Ascending aorta (tissue), 2 donors: Measurements from ENCODE around the gene ERAS. TPM values are rescaled to one million over a fixed set of nuclear protein-coding genes. Genes with fewer than 3 reads are reported as not detected.

Source experiments
- DNase-seq, 2 donors: peaks; one replicate each; pipeline ENCODE4 v3.0.0-alpha.2; 2019; ENCODE audit warnings: low spot score in 2 of 2
- H3K27ac ChIP-seq, 2 donors: fragments of 200-600 bp; sonication (generic); one replicate each; pipeline ENCODE4 v1.5.1; 2016 to 2017; ENCODE audit warnings: mild to moderate bottlenecking in 1 of 2
- H3K27me3 ChIP-seq: fragments of 200-600 bp; sonication (generic); one replicate; pipeline ENCODE4 v1.5.1; 2017
- H3K36me3 ChIP-seq, 2 donors: fragments of 200-600 bp; sonication (generic); one replicate each; pipeline ENCODE4 v1.5.1; 2016
- H3K4me1 ChIP-seq, 2 donors: fragments of 200-600 bp; sonication (generic); one replicate each; pipeline ENCODE4 v1.5.1; 2016 to 2017; ENCODE audit warnings: mild to moderate bottlenecking in 1 of 2
- H3K4me3 ChIP-seq, 2 donors: fragments of 200-600 bp; sonication (generic); one replicate each; pipeline ENCODE4 v1.5.1; 2016 to 2017; ENCODE audit warnings: mild to moderate bottlenecking in 1 of 2
- H3K9me3 ChIP-seq, 2 donors: fragments of 200-600 bp; sonication (generic); one replicate each; pipeline ENCODE4 v1.5.1; 2016
- intact Hi-C: fragments of 100-400 bp; cut with DNase I; formaldehyde crosslinking; loops from one replicate; pipeline ENCODE4 v1.15.1; 2023
- total RNA-seq: library from RNA; depleted of rRNA; stranded (reverse); fragments of >200 nt; gene quantifications from one replicate; pipeline ENCODE4 v1.1.0, GENCODE V29; 2016
- TF ChIP-seq, protein P1 (sequence below), 3 experiments: fragments of 200-600 bp in 2 of 3; fragments of 450-650 bp in 1 of 3; sonication (generic) in 2 of 3; IDR thresholded peaks; one replicate each; pipeline ENCODE4 v1.5.1; 2016 to 2019; ENCODE audit warnings: antibody characterized with exemption in 3 of 3, mild to moderate bottlenecking in 1 of 3, moderate library complexity in 1 of 3

Gene ERAS
- total RNA-seq, 1 donor from 2014 or later, result not detected

DNA sequence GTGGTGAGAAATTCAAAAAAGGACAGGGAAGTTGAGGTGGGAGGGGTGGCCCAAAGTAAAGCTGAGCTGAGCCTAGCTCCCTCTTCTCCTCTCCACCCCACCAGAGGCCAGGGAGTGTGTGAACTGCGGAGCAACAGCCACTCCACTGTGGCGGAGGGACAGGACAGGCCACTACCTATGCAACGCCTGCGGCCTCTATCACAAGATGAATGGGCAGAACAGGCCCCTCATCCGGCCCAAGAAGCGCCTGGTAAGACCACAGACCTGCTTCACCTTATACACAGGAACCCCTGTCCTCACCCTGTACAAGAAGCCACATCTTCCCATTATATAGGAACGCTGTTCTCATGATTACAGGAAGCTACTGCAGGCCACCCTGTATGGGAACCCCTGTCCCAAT lies 34.1 kb upstream of the ERAS start:
- Histone ChIP-seq H3K27ac (no peak overlapping the region), H3K9me3 (no peaks in the 10 kb centered on the region), H3K27me3 (no peaks in the 10 kb centered on the region), H3K4me3 (no peak overlapping the region), H3K36me3 (no peaks in the 10 kb centered on the region), H3K4me1 (no peaks in the 10 kb centered on the region)
- TF ChIP-seq, protein P1, sequence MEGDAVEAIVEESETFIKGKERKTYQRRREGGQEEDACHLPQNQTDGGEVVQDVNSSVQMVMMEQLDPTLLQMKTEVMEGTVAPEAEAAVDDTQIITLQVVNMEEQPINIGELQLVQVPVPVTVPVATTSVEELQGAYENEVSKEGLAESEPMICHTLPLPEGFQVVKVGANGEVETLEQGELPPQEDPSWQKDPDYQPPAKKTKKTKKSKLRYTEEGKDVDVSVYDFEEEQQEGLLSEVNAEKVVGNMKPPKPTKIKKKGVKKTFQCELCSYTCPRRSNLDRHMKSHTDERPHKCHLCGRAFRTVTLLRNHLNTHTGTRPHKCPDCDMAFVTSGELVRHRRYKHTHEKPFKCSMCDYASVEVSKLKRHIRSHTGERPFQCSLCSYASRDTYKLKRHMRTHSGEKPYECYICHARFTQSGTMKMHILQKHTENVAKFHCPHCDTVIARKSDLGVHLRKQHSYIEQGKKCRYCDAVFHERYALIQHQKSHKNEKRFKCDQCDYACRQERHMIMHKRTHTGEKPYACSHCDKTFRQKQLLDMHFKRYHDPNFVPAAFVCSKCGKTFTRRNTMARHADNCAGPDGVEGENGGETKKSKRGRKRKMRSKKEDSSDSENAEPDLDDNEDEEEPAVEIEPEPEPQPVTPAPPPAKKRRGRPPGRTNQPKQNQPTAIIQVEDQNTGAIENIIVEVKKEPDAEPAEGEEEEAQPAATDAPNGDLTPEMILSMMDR (IDR thresholded peaks at IDR 0.05), result no peak
- no peak for DNase-seq
- intact Hi-C loops, result no loop called here

DNA sequence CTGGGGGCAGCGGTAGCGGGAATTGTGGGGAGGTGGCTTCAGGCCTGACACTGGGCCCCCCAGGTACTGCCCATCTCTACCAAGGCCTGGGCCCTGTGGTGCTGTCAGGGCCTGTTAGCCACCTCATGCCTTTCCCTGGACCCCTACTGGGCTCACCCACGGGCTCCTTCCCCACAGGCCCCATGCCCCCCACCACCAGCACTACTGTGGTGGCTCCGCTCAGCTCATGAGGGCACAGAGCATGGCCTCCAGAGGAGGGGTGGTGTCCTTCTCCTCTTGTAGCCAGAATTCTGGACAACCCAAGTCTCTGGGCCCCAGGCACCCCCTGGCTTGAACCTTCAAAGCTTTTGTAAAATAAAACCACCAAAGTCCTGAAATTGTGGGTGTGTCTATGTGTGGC lies 32.4 kb upstream of the ERAS start:
- TF ChIP-seq, protein P1 (IDR thresholded peaks at IDR 0.05), result no peak
- DNase-seq, result no peak
- intact Hi-C loops, result no loop called here
- Histone ChIP-seq H3K4me1 (no peaks in the 10 kb centered on the region), H3K27me3 (no peaks in the 10 kb centered on the region), H3K9me3 (no peaks in the 10 kb centered on the region), H3K36me3 (no peaks in the 10 kb centered on the region), H3K27ac (no peak overlapping the region), H3K4me3 (no peak overlapping the region)

GRCh38 chrX:48794340-48794910 lies 31.9 kb upstream of the ERAS start:
- intact Hi-C loops, result no loop called here

GRCh38 chrX:48794911-48795515 lies 31.3 kb upstream of the ERAS start:
- H3K27me3 ChIP-seq, result no peaks in the 10 kb centered on the region
- no peak for DNase-seq
- H3K27ac ChIP-seq, result no peak overlapping the region
- intact Hi-C loops, result no loop called here
- H3K4me3 ChIP-seq, result no peak overlapping the region
- H3K4me1 ChIP-seq, result no peaks in the 10 kb centered on the region
- TF ChIP-seq, protein P1 (IDR thresholded peaks at IDR 0.05), result no peak
- H3K36me3 ChIP-seq, result no peaks in the 10 kb centered on the region
- no peaks in the 10 kb centered on the region for H3K9me3 ChIP-seq

More at GRCh38 chrX:48794340-48794910, 31.9 kb upstream of the ERAS start:
- Histone ChIP-seq H3K36me3 (no peaks in the 10 kb centered on the region), H3K4me3 (no peak overlapping the region), H3K9me3 (no peaks in the 10 kb centered on the region), H3K4me1 (no peaks in the 10 kb centered on the region), H3K27me3 (no peaks in the 10 kb centered on the region), H3K27ac (no peak overlapping the region)
- TF ChIP-seq, protein P1 (IDR thresholded peaks at IDR 0.05), result no peak
- no peak for DNase-seq

GRCh38 chrX:48798318-48798717 lies 28.0 kb upstream of the ERAS start:
- H3K36me3 ChIP-seq, result no peaks in the 10 kb centered on the region
- TF ChIP-seq, protein P1 (IDR thresholded peaks at IDR 0.05), result no peak
- H3K27me3 ChIP-seq, result no peaks in the 10 kb centered on the region
- no peaks in the 10 kb centered on the region for H3K9me3 ChIP-seq
- H3K4me3 ChIP-seq, result no peak overlapping the region
- H3K27ac ChIP-seq, result no peak overlapping the region
- H3K4me1 ChIP-seq, result no peaks in the 10 kb centered on the region
- no peak for DNase-seq
- intact Hi-C loops, result no loop called here
